ENCODE measurements around the gene TNRC6A.
"Not testable (repeated sequence)": the region's sequence is repeated elsewhere in the genome, so short reads cannot be mapped to it uniquely, and the experiment has no call there.

TNRC6A gene

DNA sequence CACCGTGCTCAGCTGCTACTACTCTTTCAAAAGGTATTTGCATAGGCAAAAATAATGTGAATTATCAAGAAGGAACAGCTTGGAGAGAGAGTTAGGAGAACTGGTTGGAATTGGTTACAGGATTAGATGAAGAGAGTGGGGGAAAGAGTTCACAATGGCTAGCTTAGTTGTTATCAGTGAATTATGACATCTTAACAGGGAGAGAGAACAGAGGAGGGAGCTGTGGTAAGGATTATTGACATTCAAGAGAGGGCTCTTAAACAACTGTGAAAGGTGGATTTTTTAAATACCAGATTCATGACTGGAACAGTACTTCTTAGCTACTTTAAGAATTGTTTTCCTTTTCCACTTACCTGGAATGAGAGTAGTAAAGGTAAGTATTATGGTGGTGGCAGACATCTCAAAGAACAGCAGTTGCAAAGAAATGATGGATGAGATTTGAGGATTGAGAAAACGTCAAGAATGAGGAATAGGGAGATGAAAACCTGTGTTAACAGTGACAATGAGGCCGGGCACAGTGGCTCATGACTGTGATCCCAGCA is 72.4 kb downstream of the TNRC6A start:
- peak in 1 of 2 donors; percentile 23 for DNase-seq (ENCODE audit: low read depth in 2 of 2)
- H3K4me3 ChIP-seq (replicated peaks in 1 of 2; ENCODE audit: low read depth in 2 of 2, low read length in 2 of 2) = no peak overlapping the region
- TF ChIP-seq, protein P1, sequence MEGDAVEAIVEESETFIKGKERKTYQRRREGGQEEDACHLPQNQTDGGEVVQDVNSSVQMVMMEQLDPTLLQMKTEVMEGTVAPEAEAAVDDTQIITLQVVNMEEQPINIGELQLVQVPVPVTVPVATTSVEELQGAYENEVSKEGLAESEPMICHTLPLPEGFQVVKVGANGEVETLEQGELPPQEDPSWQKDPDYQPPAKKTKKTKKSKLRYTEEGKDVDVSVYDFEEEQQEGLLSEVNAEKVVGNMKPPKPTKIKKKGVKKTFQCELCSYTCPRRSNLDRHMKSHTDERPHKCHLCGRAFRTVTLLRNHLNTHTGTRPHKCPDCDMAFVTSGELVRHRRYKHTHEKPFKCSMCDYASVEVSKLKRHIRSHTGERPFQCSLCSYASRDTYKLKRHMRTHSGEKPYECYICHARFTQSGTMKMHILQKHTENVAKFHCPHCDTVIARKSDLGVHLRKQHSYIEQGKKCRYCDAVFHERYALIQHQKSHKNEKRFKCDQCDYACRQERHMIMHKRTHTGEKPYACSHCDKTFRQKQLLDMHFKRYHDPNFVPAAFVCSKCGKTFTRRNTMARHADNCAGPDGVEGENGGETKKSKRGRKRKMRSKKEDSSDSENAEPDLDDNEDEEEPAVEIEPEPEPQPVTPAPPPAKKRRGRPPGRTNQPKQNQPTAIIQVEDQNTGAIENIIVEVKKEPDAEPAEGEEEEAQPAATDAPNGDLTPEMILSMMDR (IDR thresholded peaks at IDR 0.05; ENCODE audit: low read depth, low read length) = no peak

DNA sequence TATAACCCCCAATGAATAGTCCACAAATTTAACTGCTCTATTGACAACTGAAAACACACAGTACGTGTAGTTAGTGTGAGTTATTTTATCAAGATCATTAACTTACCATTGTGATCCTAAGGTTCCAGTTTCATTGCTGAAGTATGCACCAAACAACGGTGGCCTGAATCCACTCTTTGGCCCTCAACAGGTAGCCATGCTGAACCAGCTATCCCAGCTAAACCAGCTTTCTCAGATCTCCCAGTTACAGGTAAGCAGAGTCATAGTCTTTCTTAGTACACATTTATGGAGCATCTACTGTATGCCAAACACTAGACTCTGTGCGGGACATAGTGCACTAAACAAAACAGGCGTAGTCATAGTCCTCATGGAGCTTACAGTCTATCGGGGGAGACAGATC is 76.0 kb downstream of the TNRC6A start:
- no peak overlapping the region for H3K4me3 ChIP-seq (replicated peaks in 1 of 2; ENCODE audit: low read depth in 2 of 2, low read length in 2 of 2)
- DNase-seq (ENCODE audit: low read depth in 2 of 2) = no peak
- TF ChIP-seq, protein P1 (IDR thresholded peaks at IDR 0.05; ENCODE audit: low read depth, low read length) = no peak

DNA sequence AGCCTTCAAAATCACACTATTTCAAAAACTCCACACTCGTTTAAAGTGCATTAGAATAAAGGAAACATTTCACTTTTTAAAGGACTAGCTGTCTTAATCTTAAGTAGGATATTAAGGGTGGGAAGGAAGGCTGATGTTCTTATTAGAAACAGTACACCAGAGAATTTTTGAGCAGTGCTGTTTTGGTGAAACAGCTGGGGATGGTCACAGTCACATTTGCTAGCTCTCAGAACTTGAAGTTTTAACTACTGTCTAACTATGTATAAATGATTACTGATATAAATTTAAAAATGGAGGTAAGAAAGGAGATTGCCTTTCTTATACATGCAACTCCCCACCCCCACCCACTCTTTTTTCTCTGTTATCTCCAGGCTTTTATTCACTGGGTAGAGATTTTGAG is 77.8 kb downstream of the TNRC6A start:
- DNase-seq (ENCODE audit: low read depth in 2 of 2) = no peak
- TF ChIP-seq, protein P1 (IDR thresholded peaks at IDR 0.05; ENCODE audit: low read depth, low read length) = no peak

DNA sequence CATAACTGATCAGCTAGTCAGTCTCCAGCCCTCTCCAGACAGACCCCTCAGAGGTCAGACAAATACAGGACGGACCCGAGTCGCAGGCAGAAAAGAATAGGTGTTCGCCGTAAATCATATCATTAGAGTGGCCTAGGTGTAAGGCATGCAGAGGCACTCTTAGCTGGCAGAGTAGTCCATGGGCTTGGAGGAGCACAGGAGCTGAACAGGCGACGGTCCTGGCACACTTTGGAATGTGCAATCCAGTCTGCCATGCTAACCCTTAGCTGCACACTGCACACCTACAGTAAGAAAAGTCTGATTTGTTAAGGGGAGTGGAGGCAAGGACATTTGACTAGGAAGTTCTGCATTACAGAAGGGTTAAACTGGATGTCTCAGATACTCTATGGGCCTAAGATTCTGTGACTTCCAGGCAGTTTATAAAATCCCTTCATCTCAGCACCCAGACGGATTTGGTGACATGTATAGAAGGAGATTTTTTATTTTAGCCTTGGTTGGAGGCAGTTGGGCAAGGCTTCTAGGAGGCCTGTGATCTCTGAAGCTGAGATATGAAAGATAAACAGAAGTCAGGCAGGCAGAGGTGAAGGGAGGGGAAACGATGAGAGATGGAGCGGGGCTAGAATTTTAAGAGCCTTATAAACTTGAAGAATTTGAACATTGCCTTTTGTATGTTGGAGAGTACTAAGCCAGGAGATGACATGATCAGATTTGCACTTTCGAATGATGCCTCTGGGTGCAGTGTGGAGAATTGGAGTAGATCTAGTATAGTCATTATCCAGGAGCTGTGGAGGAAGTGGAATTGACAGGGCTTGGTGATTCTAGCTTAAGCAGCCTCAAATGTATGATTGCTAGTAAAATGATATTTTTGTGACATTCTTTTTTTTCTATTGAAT is 81.7 kb downstream of the TNRC6A start:
- no peak for DNase-seq (ENCODE audit: low read depth in 2 of 2)
- TF ChIP-seq, protein P1 (IDR thresholded peaks at IDR 0.05; ENCODE audit: low read depth, low read length) = no peak
- no peak overlapping the region for H3K4me3 ChIP-seq (replicated peaks in 1 of 2; ENCODE audit: low read depth in 2 of 2, low read length in 2 of 2)

More for the DNA sequence above, 77.8 kb downstream of the TNRC6A start:
- H3K4me3 ChIP-seq (replicated peaks in 1 of 2; ENCODE audit: low read depth in 2 of 2, low read length in 2 of 2) = no peak overlapping the region

DNA sequence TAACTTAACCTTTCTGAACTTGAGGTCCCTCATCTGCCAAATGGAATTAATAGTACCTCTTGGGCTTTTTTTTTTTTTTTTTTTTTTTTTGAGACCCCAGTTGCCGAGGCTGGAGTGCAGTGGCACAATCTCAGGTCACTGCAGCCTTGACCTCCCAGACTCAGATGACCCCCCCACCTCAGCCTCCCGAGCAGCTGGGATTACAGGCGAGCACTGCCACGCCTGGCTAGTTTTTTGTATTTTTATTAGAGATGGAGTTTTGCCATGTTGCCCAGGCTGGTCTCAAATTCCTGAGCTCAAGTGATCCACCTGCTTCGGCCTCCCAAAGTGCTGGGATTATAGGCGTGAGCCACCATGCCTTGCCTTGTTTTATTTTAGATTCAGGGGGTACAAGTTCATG is 83.4 kb downstream of the TNRC6A start:
- DNase-seq (ENCODE audit: low read depth in 2 of 2); H3K4me3 ChIP-seq (replicated peaks in 1 of 2; ENCODE audit: low read depth in 2 of 2, low read length in 2 of 2): not testable (repeated sequence)

DNA sequence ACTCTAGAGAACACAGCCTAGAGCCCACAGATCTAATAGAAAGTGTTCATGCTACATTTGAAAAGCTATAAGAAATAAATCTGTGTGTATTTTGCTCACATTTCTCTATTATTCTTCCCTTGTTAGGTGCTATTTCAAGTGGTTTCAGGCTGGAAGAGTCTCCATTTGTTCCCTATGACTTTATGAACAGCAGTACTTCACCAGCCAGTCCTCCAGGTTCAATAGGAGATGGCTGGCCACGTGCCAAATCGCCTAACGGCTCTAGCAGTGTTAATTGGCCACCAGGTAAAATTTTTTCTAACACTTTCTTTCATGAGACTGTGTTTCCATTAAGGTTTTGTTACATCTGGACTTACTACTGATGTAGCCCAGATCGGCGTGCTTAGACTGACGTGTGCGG is 85.6 kb downstream of the TNRC6A start:
- H3K4me3 ChIP-seq (replicated peaks in 1 of 2; ENCODE audit: low read depth in 2 of 2, low read length in 2 of 2) = no peak overlapping the region
- TF ChIP-seq, protein P1 (IDR thresholded peaks at IDR 0.05; ENCODE audit: low read depth, low read length) = no peak
- DNase-seq (ENCODE audit: low read depth in 2 of 2) = no peak

DNA sequence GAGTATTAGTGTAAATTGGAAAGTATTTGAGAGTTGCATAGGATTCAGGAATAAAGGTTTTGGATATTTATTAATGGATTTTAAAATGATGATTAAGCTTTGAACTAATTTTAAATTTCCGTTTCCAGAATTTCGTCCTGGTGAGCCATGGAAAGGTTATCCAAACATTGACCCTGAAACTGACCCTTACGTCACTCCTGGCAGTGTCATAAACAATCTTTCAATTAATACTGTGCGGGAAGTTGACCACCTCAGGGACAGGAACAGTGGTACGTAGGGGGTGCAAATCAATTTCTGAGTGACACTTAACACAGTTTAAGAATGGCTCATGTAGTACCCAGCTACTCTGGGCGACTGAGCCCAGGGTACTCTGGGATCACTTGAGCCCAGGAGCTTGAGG is 87.2 kb downstream of the TNRC6A start:
- TF ChIP-seq, protein P1 (IDR thresholded peaks at IDR 0.05; ENCODE audit: low read depth, low read length) = no peak
- H3K4me3 ChIP-seq (replicated peaks in 1 of 2; ENCODE audit: low read depth in 2 of 2, low read length in 2 of 2) = no peak overlapping the region
- DNase-seq (ENCODE audit: low read depth in 2 of 2) = no peak
